ENCODE data around the gene MISP3. TPM values are rescaled to one million over a fixed set of nuclear protein-coding genes. Genes with fewer than 3 reads are reported as not detected.

The MISP3 gene
- total RNA-seq, 2 experiments from 2014 or later, result 0.45 to 0.96 TPM

DNA sequence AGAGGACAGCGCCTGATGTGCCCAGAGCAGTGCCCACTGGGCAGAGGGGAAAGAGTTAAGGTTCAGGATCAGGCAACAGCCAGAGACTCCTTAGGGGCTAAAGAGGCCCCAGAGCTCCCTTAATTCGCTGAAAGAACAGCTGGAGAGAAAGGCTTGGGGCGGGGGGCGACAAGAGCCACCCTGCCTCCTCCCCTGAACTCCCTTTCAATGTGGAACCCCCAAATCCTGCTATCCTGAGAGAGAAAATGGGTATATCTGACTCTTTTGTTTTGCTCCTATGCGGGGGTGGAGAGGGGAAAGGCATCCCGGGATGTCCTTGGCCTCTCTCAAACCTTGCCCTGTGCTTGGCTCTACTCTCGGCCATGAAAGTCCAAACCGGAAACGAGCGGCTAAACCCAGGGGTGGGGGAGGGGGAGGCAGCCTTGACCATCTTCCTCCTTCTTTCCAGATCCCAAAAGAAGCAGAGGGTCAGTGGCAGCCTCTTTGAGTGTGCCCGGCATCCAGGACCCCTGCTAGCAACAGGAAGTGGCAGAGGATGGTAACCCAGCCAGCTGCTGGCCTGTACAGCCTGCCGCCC, 40.3 kb downstream of the MISP3 start:
- no peaks in the 10 kb centered on the region for H3K9me3 Mint-ChIP-seq
- no peaks in the 10 kb centered on the region for H3K36me3 Mint-ChIP-seq (ENCODE audit: low read depth)
- no peak overlapping the region for H3K4me3 Mint-ChIP-seq
- peaks cover 45% of the 10 kb centered on the region for H3K4me1 Mint-ChIP-seq (ENCODE audit: low read depth)
- DNase-seq, result no peak
- H3K27me3 Mint-ChIP-seq (ENCODE audit: low read depth), result no peaks in the 10 kb centered on the region
- CTCF ChIA-PET, result interaction anchor here (1.5 to 1.7 kb wide), 3 partner anchors 10 to 210 kb away, joined by 3 to 8 read pairs (median 4); no protein-coding TSS in a partner anchor
- intact Hi-C loops (cut with micrococcal nuclease), result no loop called here
- peak overlapping the region; percentile 30 for H3K27ac Mint-ChIP-seq

- intact Hi-C loops (cut with micrococcal nuclease), result loop anchor here (2.0 kb wide), 1 partner anchor 39 kb away; no protein-coding TSS in a partner anchor
- no peak overlapping the region for H3K27ac Mint-ChIP-seq
- H3K36me3 Mint-ChIP-seq (ENCODE audit: low read depth), result no peaks in the 10 kb centered on the region
- DNase-seq, result peak; percentile 46
- H3K4me3 Mint-ChIP-seq, result no peak overlapping the region
- no peaks in the 10 kb centered on the region for H3K9me3 Mint-ChIP-seq
- CTCF ChIA-PET, result interaction anchor here (1.0 to 2.1 kb wide), 11 partner anchors 12 to 211 kb away, joined by 3 to 8 read pairs (median 4); no protein-coding TSS in a partner anchor
- peaks cover 51% of the 10 kb centered on the region for H3K4me1 Mint-ChIP-seq (ENCODE audit: low read depth)
- no peaks in the 10 kb centered on the region for H3K27me3 Mint-ChIP-seq (ENCODE audit: low read depth)
These were observed 41.3 kb downstream of the MISP3 start for GRCh38 chr19:14113762-14114414.

- no peaks in the 10 kb centered on the region for H3K27me3 Mint-ChIP-seq (ENCODE audit: low read depth)
- CTCF ChIA-PET, result interaction anchor here (1.0 to 2.4 kb wide), 10 partner anchors 12 to 211 kb away, joined by 3 to 9 read pairs (median 5); no protein-coding TSS in a partner anchor
- peaks cover 54% of the 10 kb centered on the region for H3K4me1 Mint-ChIP-seq (ENCODE audit: low read depth)
- no peaks in the 10 kb centered on the region for H3K9me3 Mint-ChIP-seq
- no peaks in the 10 kb centered on the region for H3K36me3 Mint-ChIP-seq (ENCODE audit: low read depth)
- H3K4me3 Mint-ChIP-seq, result no peak overlapping the region
- DNase-seq, result no peak
- H3K27ac Mint-ChIP-seq, result no peak overlapping the region
- intact Hi-C loops (cut with micrococcal nuclease), result loop anchor here (2.0 kb wide), 1 partner anchor 40 kb away; no protein-coding TSS in a partner anchor
These were observed 41.9 kb downstream of the MISP3 start for GRCh38 chr19:14114439-14114838.

- Mint-ChIP-seq H3K36me3 (ENCODE audit: low read depth) (no peaks in the 10 kb centered on the region), H3K9me3 (no peaks in the 10 kb centered on the region), H3K27ac (no peak overlapping the region), H3K4me1 (ENCODE audit: low read depth) (peaks cover 54% of the 10 kb centered on the region), H3K4me3 (no peak overlapping the region), H3K27me3 (ENCODE audit: low read depth) (no peaks in the 10 kb centered on the region)
- CTCF ChIA-PET, result interaction anchor here (0.6 to 2.4 kb wide), 15 partner anchors 10 to 324 kb away, joined by 3 to 9 read pairs (median 5); no protein-coding TSS in a partner anchor
- intact Hi-C loops (cut with micrococcal nuclease), result loop anchor here (2.0 kb wide), 1 partner anchor 40 kb away; no protein-coding TSS in a partner anchor
- DNase-seq, result peak; percentile 68
These were observed 42.3 kb downstream of the MISP3 start for GRCh38 chr19:14114854-14115253.

DNA sequence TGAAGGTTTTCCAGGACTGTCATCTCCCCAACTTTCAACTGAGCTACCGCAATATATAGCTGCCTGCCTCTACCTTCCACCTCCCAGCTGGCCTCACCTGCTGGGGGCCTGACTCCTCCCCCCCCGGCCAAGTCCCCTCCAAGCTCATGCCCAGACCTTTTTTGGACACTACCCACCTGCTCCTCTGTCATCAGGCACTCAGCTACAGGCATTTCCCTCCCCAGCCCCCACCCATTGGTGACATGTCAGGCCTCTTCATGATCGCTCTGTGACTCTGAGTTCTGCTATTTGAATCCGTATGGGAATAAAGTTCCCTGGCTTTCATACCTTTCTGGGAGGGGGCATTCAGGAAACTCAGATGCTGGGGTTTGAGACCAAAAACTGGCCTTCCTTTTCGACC, 43.2 kb downstream of the MISP3 start:
- CTCF ChIA-PET, result interaction anchor here (0.6 to 2.4 kb wide), 10 partner anchors 9 to 323 kb away, joined by 3 to 9 read pairs (median 5); partner anchors contain the start of gene ASF1B
- H3K27me3 Mint-ChIP-seq (ENCODE audit: low read depth), result no peaks in the 10 kb centered on the region
- H3K9me3 Mint-ChIP-seq, result no peaks in the 10 kb centered on the region
- no peak overlapping the region for H3K27ac Mint-ChIP-seq
- intact Hi-C loops (cut with micrococcal nuclease), result loop anchor here (2.0 kb wide), 1 partner anchor 41 kb away; no protein-coding TSS in a partner anchor
- H3K36me3 Mint-ChIP-seq (ENCODE audit: low read depth), result peaks cover 3% of the 10 kb centered on the region
- H3K4me3 Mint-ChIP-seq, result peak overlapping the region; percentile 83
- peaks cover 54% of the 10 kb centered on the region for H3K4me1 Mint-ChIP-seq (ENCODE audit: low read depth)
- DNase-seq, result no peak

- CTCF ChIA-PET, result interaction anchor here (0.8 to 2.4 kb wide), 3 partner anchors 57 to 234 kb away, joined by 3 to 9 read pairs (median 7); no protein-coding TSS in a partner anchor
- Mint-ChIP-seq H3K9me3 (no peaks in the 10 kb centered on the region), H3K36me3 (ENCODE audit: low read depth) (peaks cover 3% of the 10 kb centered on the region), H3K4me1 (ENCODE audit: low read depth) (peaks cover 53% of the 10 kb centered on the region), H3K27ac (peak overlapping the region; percentile 6), H3K27me3 (ENCODE audit: low read depth) (no peaks in the 10 kb centered on the region), H3K4me3 (peak overlapping the region; percentile 83)
- intact Hi-C loops (cut with micrococcal nuclease), result no loop called here
- DNase-seq, result no peak
These were observed 43.9 kb downstream of the MISP3 start for GRCh38 chr19:14116525-14116917.

GRCh38 chr19:14116918-14117578, 44.5 kb downstream of the MISP3 start:
- CTCF ChIA-PET, result interaction anchor here (0.8 to 1.1 kb wide), 3 partner anchors 20 to 238 kb away, joined by 3 to 6 read pairs (median 3); partner anchors contain the start of gene ASF1B
- Mint-ChIP-seq H3K36me3 (ENCODE audit: low read depth) (peaks cover 3% of the 10 kb centered on the region), H3K27me3 (ENCODE audit: low read depth) (no peaks in the 10 kb centered on the region), H3K4me3 (peak overlapping the region; percentile 83), H3K9me3 (no peaks in the 10 kb centered on the region), H3K4me1 (ENCODE audit: low read depth) (peaks cover 49% of the 10 kb centered on the region), H3K27ac (peak overlapping the region; percentile 6)
- no peak for DNase-seq
- intact Hi-C loops (cut with micrococcal nuclease), result loop anchor here (1.0 kb wide), 2 partner anchors 19 to 26 kb away; partner anchors contain the start of gene ASF1B

DNA sequence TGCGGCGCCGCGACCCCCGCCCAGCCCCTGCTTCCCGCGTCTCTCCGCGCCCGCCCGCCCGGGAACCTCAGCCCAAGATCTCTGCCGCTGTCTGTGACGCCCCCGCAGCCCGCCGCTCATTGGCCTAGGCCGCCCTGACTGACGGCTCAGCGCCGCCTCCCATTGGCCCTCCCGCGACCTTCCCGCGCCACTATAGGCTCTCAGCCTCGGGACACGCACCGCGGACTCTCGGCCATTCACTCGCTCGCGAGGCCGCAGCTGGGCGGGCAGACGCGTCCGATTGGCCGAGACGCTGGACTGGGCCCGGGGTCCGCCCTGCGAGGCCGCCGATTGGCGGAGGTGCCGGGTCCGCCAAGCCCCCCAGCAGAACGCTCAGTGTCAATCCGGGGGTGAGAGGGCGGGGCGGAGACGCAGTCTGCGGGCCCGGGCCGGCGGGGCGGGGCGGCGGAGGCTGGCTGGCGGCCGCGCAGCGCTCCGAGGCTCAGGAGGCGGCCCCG, 45.1 kb downstream of the MISP3 start, which contains the start of gene PRKACA:
TSS of gene PRKACA (minus strand) at position 95 of the 497 bp plus-strand sequence. CDS start 215 bp downstream, outside the sequence.
- Mint-ChIP-seq H3K4me3 (peak within 1 kb of the TSS; percentile 86), H3K36me3 (ENCODE audit: low read depth) (peaks cover 6% of the 10 kb centered on the region), H3K27me3 (ENCODE audit: low read depth) (no peaks in the 10 kb centered on the region), H3K9me3 (no peaks in the 10 kb centered on the region), H3K4me1 (ENCODE audit: low read depth) (peaks cover 43% of the 10 kb centered on the region), H3K27ac (peak within 1 kb of the TSS; percentile 78)
- intact Hi-C loops (cut with micrococcal nuclease), result loop anchor here (1.0 kb wide), 3 partner anchors 19 to 237 kb away; partner anchors contain the start of gene ASF1B
- CTCF ChIA-PET, result interaction anchor here (0.9 to 1.1 kb wide), 2 partner anchors 19 to 239 kb away, joined by 3 to 6 read pairs; partner anchors contain the start of gene ASF1B
- DNase-seq, result peak; percentile 99

- Mint-ChIP-seq H3K4me1 (ENCODE audit: low read depth) (peaks cover 37% of the 10 kb centered on the region), H3K4me3 (peak overlapping the region; percentile 82), H3K9me3 (no peaks in the 10 kb centered on the region), H3K27me3 (ENCODE audit: low read depth) (no peaks in the 10 kb centered on the region), H3K27ac (peak overlapping the region; percentile 78), H3K36me3 (ENCODE audit: low read depth) (peaks cover 9% of the 10 kb centered on the region)
- CTCF ChIA-PET, result interaction anchor here (0.9 to 1.1 kb wide), 2 partner anchors 18 to 240 kb away, joined by 3 to 6 read pairs; partner anchors contain the start of gene ASF1B
- peak; percentile 56 for DNase-seq
- intact Hi-C loops (cut with micrococcal nuclease), result loop anchor here (1.0 kb wide), 1 partner anchor 238 kb away; no protein-coding TSS in a partner anchor
These were observed 45.8 kb downstream of the MISP3 start for GRCh38 chr19:14118165-14119051.

DNA sequence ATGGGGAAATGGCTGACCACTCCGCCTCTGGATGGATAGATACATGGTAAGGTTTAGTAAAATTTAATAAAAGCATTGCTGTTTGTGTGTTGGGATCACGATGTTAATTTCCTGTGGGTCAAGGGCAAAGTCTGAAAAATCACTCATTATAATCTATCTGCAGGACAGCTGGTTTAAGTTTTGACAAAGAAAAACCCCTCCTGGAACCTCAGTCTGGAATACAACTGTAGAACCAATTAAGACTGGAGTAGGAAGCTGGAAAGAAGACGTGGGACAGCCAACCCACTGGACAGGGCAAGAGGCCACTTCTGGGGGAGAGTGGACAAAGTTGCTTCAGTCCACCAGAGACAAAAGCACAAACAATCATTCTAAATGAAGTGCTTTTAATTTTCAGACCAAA, 46.6 kb downstream of the MISP3 start:
- no peak for DNase-seq
- intact Hi-C loops (cut with micrococcal nuclease), result no loop called here
- Mint-ChIP-seq H3K9me3 (no peaks in the 10 kb centered on the region), H3K27me3 (ENCODE audit: low read depth) (no peaks in the 10 kb centered on the region), H3K4me3 (peak overlapping the region; percentile 82), H3K36me3 (ENCODE audit: low read depth) (peaks cover 9% of the 10 kb centered on the region), H3K4me1 (ENCODE audit: low read depth) (peaks cover 31% of the 10 kb centered on the region), H3K27ac (no peak overlapping the region)
- CTCF ChIA-PET, result no interaction called here

Data from activated naive CD4-positive, alpha-beta T cell treated with anti-CD3 and anti-CD28 coated beads for 36 hours (primary cell).